Endothelial cell of hepatic sinusoid (primary cell): Measurements from ENCODE around the gene GABPA.
"Not testable (repeated sequence)": the region's sequence is repeated elsewhere in the genome, so short reads cannot be mapped to it uniquely, and the experiment has no call there.

ENCODE experiments used
- in situ Hi-C: cut with HindIII; loops from 2 replicates; pipeline ENCODE4 v1.10.0; 2017; ENCODE audit warnings: low sequenced_read_pairs

GABPA gene

DNA sequence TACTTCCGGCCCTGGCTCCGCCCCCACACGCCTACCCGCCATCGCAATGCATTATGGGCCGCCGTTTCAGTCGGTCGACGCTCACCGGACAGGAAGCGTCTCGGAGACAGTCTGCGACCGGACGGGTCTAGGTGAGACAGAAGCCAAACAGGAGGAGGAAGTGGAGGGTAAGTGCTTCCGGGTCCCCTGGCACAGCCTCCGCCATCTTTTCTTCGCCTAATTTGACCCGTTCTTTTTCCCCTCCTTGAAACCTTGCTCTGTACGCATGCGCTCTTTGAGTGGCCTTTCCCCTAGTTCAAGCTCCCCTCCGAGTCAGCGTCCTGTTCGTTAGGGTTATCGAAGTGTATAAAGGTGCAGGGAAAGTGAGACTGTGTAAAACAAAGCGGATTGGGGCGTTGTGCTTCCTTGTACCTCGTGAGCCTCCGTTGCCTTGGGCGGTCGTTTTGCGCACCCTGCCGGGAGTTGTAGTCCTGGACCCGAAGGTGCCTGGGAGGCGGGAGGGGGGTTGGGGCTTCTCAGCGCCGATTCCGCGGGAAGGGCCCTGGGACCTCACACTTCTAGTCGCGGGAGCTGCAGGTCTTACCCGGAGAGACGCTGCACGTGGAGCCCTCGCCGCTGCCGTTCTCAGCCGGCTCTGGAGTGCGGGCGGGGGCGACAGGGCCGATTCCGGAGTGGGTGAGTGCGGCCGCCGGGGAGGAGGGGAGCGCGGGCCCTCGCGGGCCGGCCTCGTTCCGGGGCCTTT, at the start of gene GABPA, which contains the start of gene ATP5PF:
GABPA (plus strand) TSS at position 69 of the 742 bp plus-strand sequence. CDS start 6,627 bp downstream, outside the sequence.
ATP5PF (minus strand) TSS at position 1 of the 742 bp plus-strand sequence. CDS start 5,110 bp downstream, outside the sequence.
- in situ Hi-C loops, result no loop called here

DNA sequence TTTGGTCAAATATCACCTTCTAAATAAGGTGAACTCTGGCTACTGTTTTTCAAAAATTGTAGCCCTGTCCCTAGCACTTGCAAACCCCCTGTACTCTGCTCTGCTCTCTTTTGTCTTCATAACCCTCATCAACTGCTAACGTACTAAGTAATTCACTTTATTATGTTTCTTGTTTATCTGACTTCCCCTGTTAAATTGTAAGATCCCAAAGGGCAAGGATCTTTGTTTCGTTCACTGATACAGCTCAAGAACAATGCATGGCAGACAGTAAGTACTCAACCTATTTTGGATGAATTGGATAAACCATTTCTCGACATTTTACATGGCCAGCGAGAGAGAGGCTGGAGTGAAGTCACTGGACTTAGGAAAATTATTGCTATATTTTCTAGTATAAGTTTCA, 47.0 kb upstream of the GABPA start:
- in situ Hi-C loops, result no loop called here

DNA sequence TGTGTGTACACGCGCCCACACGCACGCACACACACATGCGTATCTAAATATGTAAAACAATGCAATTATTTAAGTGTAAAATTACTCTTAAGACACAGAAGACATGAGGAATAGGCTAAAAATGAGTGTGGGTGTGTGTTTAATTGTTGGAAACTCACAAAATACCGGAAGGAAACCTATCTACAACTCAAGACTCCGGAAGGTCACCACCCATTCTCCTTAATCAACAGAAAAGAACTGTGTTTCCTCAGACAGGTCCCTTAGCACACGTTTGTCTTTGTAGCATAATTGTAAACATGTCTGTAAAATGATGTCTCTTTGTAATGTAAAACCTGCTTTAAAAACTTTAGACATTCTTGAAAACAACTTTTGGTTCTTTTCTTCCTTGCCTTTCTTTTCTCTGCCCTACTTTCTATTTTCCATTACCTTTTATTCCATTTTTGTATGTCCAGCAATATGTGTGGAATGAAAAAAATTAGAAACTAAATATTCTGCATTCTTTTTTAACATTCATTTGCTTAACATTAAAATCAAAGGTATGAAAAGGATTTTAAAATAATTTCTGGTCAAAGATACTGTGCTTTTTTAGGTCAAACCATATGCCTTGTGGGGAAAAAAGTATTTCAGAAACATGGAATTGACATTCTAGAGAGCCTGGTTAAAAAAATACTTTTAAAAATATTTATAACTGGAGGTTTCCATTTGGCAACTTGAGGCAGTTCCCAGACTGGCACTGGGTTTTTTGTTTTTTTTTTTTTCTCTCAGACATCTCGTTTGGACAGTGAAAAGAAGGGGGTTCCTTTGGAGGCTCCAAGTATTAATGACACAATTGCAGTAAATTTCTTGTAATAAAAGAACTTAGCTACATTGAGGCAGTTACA, 46.3 kb upstream of the GABPA start:
- in situ Hi-C loops, result no loop called here

DNA sequence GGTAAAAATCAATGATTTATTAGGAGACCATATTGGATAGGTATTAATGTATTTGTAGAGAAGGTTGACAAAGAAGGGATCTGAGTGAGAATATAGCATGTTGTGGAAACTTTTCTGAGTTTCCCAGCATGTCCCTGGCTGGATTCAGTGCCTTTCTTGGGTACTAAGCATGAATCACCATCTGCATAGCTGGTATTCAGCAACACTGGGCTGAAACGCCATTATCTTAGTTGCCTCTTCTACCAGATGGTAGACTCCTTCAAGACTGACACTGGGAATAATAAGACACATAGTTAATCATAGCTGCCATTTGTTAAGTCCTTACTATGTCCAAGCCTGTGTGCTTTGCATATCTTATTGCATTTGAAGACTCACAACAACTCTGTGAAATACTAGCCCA, 45.5 kb upstream of the GABPA start:
- in situ Hi-C loops, result no loop called here

DNA sequence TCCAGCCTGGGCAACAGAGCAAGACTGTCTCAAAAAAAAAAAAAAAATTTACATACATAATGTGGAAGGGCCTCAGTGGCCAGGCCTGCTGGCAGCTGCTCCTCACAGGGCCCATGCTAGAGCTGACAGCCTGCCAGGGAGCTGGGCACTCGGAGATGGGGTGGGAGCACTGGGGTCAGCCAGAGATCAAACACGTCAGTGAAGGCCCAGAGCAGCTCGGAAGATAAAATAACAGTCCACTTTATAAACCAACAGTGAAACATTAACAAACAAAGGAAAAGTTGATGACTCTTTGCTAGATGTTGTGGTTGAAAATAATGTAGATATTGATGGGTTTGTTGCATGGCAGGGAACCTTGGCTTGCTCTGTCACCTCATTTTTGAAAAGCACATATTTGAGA, 42.8 kb upstream of the GABPA start:
- in situ Hi-C loops, result no loop called here

DNA sequence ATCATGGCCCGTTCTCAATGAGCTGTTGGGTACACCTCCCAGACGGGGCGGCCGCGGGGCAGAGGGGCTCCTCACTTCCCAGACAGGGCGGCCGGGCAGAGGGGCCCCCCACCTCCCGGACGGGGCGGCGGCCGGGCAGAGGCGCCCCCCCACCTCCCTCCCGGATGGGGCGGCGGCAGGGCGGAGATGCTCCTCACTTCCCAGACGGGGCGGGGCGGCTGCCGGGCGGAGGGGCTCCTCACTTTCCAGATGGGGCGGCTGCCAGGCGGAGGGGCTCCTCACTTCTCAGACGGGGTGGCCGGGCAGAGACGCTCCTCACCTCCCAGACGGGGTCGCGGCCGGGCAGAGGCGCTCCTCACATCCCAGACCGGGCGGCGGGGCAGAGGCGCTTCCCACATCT, 39.3 kb upstream of the GABPA start:
- in situ Hi-C loops, result not testable (repeated sequence)

DNA sequence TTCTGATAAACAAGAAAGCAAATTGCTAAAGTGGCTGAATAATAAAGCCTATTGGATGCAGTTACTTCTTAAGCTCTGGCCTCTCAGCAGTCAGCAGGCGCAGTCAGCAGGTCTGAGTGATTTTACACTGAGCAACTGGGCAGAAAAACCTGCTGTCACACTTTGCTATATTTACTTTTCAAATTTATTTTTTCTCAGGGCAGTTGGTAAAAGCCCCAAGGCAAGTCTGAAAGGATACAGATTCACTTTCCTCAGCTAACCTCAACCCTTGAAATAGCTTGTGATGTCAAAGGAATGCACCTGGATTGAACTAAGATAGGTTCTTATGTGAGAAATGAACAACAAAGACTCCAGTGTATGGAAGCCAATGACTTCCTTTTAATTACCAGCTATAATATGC, 34.0 kb upstream of the GABPA start:
- in situ Hi-C loops, result no loop called here

DNA sequence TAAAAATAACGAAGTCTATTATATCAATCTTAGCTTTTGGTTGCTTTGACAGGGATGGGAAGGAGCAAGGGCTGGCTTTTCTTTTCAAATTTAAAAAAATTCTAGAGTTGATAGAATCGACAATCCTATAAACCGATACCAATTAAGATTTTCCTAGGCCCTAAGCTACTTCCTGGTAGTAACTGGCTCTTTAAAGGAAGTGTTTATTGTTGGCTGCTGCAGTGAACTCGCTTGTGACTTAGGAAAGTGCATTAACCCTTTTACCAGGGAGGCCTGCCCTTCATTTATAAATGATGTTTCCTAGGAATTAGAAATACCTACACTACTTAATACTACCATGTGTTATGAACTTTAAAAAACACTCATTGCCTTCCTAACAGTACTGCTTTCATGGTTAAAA, 33.2 kb upstream of the GABPA start:
- in situ Hi-C loops, result no loop called here

DNA sequence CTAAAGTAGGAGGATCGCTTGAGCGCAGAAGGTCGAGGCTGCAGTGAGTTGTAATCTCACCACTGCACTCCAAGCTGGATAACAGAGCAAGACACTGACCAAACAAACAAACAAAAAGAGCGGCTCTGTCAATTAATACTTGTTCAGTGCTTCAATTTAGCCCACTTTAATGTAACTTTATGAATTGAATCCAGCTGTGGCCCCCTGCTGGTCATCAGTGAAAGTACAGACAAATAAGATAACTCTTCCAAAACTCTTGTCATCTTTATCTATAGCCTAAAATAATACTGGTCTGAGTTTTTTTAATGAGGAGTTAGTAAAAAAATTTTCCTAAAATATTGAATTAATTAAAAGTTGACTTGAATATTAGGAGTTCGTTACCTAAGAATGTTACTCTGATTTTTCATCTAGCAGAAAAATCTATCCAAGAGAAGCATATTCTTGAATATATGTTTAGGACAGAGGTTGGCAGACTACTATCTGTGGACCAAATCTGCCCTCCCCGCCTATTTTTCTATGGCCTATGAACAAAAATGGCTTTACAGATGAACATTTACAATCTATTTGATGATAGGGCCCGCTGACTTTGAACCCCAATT, 26.2 kb upstream of the GABPA start:
- in situ Hi-C loops, result no loop called here

DNA sequence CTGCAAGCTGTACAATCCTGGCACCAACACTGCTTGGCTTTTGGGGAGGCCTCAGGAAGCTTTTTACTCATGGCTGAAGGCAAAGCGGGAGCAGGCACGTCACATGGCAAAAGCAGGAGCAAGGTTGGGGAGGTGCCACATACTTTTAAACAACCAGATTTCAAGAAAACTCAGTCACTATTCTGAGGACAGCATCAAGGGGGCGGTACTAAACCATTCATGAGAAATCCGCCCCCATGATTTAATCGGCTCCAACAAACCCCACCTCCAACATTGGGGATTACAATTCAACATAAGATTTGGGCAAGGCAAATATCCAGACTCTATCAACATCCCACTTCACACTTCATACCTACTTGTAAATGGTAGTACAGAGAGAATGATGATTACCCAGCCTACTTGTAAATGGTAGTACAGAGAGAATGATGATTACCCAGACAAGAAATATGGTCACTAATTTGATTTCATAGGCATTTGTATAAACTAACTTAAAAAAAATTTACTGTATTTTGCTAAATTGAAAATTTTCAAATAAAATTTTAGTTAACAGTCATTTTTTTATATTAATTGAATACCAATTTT, 25.0 kb upstream of the GABPA start:
- in situ Hi-C loops, result no loop called here

DNA sequence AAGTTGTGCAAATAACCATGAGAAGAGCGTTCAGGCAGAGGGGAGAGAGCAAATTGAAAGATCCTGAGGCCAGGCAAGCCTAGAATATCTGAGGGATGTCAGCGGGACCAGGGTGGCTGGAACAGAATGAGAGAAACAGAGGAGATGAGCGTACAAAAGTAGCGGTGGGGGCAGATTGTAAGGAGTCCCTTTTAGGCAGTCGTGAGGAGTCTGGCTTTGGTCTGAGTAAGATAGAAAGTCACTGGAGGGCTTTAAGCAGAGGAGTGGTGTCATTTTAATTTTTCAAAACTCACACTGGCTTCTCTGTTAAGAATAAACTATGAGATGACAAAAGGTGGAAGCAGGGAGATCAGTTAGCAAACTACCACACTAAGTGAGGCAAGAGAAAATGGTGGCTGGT, 24.2 kb upstream of the GABPA start:
- in situ Hi-C loops, result no loop called here

DNA sequence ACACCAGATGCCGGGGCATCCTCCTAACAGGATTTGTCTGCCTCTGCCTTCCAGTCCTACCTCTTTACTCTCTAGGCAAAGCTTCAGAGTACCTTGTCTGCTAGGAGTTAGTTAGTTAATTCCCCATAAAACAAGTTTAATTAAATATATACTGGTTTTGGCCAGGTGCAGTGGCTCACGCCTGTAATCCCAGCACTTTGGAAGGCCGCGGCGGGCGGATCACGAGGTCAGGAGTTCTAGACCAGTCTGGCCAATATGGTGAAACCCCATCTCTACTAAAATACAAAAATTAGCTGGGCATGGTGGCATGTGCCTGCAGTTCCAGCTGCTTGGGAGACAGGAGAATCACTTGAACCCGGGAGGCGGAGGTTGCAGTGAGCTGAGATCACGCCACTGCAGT, 20.7 kb upstream of the GABPA start:
- in situ Hi-C loops, result not testable (repeated sequence)

DNA sequence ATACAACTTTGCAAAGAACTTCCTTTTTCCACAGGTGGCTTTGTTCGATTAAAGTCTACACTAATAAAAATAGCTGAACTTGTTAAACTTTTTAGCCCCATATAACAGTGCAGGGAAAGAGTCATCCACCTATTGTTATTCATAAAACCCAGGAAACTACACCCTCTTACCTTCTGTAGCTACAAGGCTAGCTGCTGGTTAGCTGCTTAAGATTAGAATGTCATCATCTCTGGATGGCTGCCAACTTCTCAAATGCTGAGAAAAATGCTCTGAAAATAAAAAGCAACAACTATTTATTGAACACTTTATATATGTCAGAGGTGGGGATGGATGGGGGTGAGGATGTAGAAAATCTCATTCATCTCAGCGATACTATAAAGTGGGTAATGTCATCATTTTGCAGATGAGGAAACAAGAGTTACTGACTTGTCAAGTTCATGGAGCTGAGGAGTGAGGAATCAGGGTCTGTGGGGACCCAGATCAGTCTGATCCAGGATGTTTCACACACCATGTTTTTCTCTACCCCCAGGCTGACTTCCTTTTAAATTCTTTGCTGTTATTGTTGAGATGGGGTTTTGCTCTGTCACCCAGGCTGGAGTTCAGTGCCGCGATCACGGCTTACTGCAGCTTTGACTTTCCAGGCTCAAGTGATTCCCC, 17.2 kb upstream of the GABPA start:
- in situ Hi-C loops, result no loop called here

DNA sequence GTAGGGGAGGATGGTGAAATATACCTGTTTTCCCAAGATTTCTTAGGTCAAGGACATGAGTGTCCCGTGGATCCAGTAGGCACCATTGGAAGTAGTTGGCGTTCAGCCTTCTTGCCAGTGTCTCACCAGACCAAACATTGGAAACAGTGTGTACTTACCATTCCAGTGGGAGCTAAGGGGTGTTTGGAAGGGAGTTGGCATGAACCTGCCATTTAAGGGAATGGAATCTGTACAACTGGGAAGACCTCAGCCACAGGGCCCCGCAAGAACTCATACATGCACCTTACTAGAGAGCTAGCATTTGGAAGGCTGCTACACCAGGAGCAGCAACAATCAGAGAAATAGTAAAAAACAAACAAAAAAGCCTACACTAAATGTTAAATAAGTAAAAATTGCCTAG, 12.8 kb upstream of the GABPA start:
- in situ Hi-C loops, result no loop called here

DNA sequence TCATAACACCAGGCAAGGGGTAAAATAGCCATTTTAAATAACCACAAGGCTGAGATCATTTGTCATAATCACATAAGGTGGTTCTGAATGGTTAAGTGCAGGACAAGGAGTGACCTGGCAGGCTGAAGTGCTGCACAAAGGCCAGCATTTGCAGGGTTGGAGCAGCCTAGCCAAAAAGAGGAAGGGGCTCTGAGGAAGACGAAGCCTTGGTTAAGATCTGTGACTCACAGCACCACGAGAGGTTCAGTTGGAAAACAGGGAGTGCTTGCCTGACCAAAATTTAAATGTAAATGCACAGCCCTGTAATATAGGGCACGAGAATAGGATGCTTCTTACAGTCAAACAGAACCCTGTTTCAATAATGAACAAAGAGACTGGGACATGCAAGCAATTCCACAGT, 12.1 kb upstream of the GABPA start:
- in situ Hi-C loops, result no loop called here

DNA sequence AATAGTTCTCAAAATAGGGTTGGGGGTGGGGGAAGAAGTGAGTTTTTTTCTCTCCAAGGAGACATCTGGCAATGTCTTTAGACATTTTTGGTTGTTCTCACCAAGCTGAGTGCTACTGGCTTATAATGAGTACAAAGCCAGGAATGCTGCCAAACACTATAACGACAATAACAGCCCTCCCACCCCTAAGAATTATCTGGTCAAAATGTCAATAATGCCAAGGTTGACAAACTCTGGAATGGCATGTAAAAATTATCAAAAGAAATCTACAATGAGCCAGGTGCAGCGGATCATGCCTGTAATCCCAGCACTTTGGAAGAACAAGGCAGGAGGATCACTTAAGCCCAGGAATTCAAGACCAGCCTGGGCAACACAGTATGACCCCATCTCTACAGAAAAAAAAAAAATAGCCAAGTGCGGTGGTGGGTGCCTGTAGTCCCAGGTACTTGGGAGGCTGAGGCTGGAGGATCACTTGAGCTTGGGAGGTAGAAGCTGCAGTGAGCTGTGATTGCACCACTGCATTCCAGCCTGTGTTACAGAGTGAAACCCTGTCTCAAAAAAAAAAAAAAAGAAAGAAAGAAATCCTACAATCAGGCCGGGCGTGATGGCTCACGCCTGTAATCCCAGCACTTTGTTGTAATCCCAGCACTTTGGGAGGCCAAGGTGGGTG, 2.5 kb upstream of the GABPA start:
- in situ Hi-C loops, result no loop called here

DNA sequence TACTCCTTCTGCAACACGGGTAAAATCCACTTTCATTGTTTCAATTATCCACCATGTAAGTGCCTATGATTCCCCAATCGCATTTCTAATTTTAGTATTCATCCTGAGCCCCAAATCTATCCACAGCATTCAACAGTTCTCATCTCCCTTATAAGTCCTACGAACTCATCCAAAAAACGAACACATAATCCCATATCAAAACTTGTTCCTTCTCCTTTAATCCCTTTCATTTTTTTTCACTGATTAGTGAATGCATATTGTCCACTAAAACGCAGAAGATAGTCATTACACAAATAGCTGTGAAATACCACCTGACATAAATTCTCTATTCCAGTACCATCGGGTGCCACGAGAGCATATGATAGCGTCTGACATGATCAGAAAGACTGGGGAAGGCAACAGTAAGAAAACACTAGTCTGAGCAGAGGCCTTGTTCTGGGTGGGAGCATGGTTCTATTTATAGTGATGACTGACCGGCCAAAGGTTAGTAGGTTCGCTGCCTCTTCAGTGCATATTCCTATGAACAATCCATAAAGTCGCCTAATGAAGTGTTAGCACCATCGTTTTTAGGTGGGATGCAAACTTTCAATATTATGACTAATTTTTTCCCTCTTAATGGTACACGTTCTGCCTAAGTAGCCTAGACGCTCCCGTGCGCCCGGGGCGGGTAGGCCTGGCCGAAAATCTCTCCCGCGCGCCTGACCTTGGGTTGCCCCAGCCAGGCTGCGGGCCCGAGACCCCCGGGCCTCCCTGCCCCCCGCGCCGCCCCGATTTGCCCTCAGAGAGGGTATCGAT, 716 bp upstream of the GABPA start:
- in situ Hi-C loops, result no loop called here

DNA sequence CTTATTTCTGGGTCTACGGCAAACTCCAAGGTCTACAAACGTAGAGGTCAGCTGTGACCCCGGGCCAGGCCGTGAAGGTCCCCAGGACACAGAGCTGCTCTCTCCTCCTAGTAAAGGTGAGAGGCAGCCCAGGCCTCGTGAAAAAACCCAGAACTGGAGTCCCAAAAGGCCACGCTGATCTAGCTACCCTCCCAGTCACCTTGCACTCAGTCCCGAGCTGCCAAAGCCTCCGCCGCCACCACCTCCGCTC, 193 bp upstream of the GABPA start:
- in situ Hi-C loops, result no loop called here

DNA sequence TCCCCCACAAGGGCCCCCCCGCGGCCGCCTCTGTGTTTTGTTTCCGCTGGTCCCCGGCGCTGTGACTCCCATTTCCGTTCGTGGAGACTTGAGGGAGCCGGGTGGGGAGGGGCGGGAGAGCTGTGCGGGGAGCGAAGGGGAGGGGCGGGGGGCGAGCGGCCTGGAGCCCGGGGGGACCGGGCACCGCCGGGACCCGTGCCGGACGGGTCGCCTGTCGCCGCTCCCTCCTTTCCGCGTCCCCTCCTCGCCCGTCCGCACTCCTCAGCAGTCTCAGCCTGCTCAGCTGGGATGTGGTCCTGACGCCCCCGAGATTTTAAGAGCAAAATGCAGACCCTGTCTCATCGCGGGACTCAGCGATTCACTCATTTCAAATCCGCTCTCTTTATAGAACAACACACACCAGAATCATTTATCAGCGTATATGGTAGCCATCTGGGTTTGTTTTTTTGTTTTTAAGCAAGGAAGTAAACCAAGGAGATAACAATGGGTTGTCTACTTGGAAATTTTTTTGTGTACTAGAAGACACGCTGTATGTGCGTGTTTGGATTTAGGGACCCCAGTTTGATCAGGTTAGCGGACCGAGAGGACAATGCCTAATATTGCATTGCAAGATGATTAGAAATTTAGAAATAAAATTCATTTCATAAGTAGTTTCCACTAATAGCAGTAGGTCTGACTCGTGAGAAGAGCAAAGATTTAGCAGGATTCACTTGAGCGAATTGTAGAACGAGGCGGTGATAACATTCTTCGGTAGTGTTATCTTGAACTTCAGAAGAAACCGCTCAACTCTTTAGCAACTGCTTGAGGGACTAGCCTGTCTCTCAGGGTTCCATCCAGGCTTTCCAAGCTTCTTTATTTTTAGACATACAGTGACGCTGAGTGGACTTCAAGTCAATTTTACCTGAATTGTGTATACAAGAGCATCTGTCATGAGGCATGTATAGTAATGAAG, 1.1 kb downstream of the GABPA start:
- in situ Hi-C loops, result no loop called here
